T-helper 1 cell treated with Interleukin-12 subunit alpha and Interleukin-12 subunit beta and Interleukin-4 antibody, amounts not matched to agents 30 μg/mL and 1 μg/mL, for 36 hours (primary cell): ENCODE results near the gene CASP2.

Source experiments
- H3K27ac Mint-ChIP-seq: one replicate; pipeline ENCODE4 v1.8.0; 2021; ENCODE audit warnings: mild to moderate bottlenecking, mixed read lengths
- H3K27me3 Mint-ChIP-seq: one replicate; pipeline ENCODE4 v1.8.0; 2021; ENCODE audit warnings: low read depth, mixed read lengths
- H3K36me3 Mint-ChIP-seq: one replicate; pipeline ENCODE4 v1.8.0; 2021; ENCODE audit warnings: low read depth, mixed read lengths
- H3K4me1 Mint-ChIP-seq: one replicate; pipeline ENCODE4 v1.8.0; 2021; ENCODE audit warnings: low read depth, mixed read lengths
- H3K4me3 Mint-ChIP-seq: one replicate; pipeline ENCODE4 v1.8.0; 2021; ENCODE audit warnings: mild to moderate bottlenecking, moderate library complexity, mixed read lengths
- H3K9me3 Mint-ChIP-seq: one replicate; pipeline ENCODE4 v1.8.0; 2021; ENCODE audit warnings: mixed read lengths

CASP2 gene

DNA sequence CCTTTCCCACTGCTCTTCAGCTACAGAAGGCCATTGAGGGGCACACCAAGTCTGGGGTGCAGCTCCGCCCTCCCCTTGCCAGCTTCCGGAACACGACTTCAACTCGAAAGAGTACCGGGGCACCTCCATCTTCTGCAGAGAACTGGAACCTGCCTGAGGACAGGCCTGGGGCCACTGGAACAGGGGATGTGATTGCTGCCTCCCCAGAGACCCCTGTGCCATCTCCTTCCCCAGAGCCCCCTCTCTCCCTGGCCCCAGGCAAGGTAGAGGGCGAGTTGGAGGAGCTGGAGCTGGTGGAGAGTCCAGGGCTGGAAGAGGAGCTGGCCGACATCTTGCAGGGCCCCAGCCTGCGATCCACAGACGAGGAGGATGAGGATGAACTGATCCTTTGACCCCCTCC, 63.4 kb downstream of the CASP2 start:
- Mint-ChIP-seq H3K36me3 (no peaks in the 10 kb centered on the region), H3K9me3 (no peaks in the 10 kb centered on the region), H3K27me3 (peaks cover 37% of the 10 kb centered on the region), H3K27ac (no peak overlapping the region), H3K4me3 (no peak overlapping the region), H3K4me1 (no peaks in the 10 kb centered on the region)

DNA sequence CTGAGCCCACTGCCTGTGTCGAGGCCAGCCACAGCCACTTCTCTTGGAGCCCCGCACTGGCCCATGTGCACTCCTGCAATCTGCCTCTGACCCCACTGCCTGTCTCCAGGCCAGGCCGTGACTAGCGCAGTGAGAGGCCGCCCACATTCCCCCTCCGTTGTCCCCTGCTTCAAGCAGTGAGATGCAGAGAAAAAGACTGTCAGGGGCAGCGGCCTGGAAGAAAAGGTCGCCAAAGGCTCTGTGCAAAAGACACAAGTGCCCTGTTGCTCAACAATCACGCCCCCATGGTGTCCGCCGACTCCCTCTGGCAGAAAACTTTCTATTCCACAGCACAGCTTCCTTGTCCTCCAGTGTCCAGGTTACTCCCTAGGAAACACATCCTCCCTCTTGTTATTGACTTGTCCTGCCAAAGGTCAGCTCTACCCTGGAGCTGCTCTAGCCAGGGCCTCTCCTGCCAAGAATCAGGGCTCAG, 64.4 kb downstream of the CASP2 start:
- no peaks in the 10 kb centered on the region for H3K4me1 Mint-ChIP-seq
- peaks cover 29% of the 10 kb centered on the region for H3K27me3 Mint-ChIP-seq
- no peaks in the 10 kb centered on the region for H3K36me3 Mint-ChIP-seq
- no peak overlapping the region for H3K4me3 Mint-ChIP-seq
- H3K9me3 Mint-ChIP-seq = no peaks in the 10 kb centered on the region
- no peak overlapping the region for H3K27ac Mint-ChIP-seq

GRCh38 chr7:143354376-143354775, 66.2 kb downstream of the CASP2 start:
- Mint-ChIP-seq H3K36me3 (no peaks in the 10 kb centered on the region), H3K4me3 (no peak overlapping the region), H3K27me3 (peaks cover 20% of the 10 kb centered on the region), H3K4me1 (no peaks in the 10 kb centered on the region), H3K9me3 (no peaks in the 10 kb centered on the region), H3K27ac (no peak overlapping the region)

DNA sequence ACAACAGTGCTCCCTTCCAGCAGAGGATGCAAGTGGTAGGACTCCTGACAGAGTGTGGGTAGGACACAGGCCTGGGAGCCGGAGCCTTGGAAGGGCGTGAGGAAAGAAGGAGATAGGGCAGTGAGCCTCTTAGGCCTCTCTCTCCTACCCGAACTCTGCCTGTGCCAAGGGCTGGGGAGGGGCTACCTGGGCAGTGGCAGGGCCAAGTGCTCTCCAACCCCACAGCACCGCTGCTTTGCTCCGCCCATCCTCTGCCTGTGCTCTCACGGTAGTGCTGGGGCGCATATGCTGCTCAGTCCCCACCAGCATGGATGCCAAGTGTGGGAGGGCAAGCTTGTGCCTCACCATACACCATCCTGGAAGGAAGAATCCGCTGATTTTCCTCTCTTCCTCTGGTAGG, 66.8 kb downstream of the CASP2 start:
- Mint-ChIP-seq H3K27ac (no peak overlapping the region), H3K27me3 (peaks cover 21% of the 10 kb centered on the region), H3K9me3 (no peaks in the 10 kb centered on the region), H3K4me1 (no peaks in the 10 kb centered on the region), H3K4me3 (no peak overlapping the region), H3K36me3 (no peaks in the 10 kb centered on the region)

GRCh38 chr7:143355450-143356385, 67.6 kb downstream of the CASP2 start:
- peaks cover 2% of the 10 kb centered on the region for H3K4me1 Mint-ChIP-seq
- no peak overlapping the region for H3K27ac Mint-ChIP-seq
- H3K9me3 Mint-ChIP-seq = no peaks in the 10 kb centered on the region
- H3K36me3 Mint-ChIP-seq = no peaks in the 10 kb centered on the region
- peaks cover 28% of the 10 kb centered on the region for H3K27me3 Mint-ChIP-seq
- no peak overlapping the region for H3K4me3 Mint-ChIP-seq

DNA sequence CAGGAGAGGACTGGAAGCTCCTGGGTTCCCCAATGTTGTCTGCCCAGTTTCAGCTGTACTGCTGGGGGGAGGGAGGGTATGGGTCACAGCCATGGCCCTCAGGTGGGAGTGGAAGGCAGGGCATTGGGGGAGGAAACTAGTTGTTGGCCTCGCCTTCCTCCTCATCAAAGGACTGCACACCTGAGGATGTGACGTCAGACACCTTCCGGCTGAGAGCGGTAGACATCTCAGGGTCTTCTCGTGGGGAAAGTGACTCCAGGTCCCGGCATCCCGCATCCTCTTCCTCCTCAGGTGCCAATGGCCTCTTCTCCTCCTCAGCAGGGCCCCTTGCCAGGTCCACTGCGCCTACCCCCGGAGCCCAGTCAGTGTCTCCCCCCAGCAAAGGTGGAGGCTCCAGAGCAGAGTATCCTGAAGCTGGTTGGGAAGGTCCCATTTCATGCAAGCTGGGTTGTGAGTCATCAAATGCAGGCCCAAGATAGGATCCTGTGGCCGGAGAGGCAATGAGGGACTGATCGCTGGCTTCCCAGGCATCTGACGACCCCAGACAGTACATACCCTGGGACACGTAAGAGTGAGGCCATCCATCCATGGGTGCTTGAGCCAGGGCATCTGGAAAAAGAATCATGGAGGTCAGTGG, 68.4 kb downstream of the CASP2 start:
- no peak overlapping the region for H3K27ac Mint-ChIP-seq
- H3K9me3 Mint-ChIP-seq = no peaks in the 10 kb centered on the region
- no peak overlapping the region for H3K4me3 Mint-ChIP-seq
- H3K36me3 Mint-ChIP-seq = no peaks in the 10 kb centered on the region
- H3K27me3 Mint-ChIP-seq = peaks cover 34% of the 10 kb centered on the region
- H3K4me1 Mint-ChIP-seq = peaks cover 2% of the 10 kb centered on the region
